ENCODE data around the gene IHH. TPM values are rescaled to one million over a fixed set of nuclear protein-coding genes. Genes with fewer than 3 reads are reported as not detected.

IHH gene
- total RNA-seq, 1 donor from 2014 or later: not detected

GRCh38 chr2:219010162-219010756 lies 50.5 kb downstream of the IHH start:
- no peak for FAIRE-seq
- H3K27me3 Mint-ChIP-seq (ENCODE audit: low read depth, unreplicated experiment): peaks cover 75% of the 10 kb centered on the region

GRCh38 chr2:219009294-219009693 lies 51.4 kb downstream of the IHH start:
- no peak overlapping the region for H3K27ac ChIP-seq (ENCODE audit: low read depth, low read length)
- H3K79me2 ChIP-seq (ENCODE audit: insufficient read depth, low read length): no peaks in the 10 kb centered on the region
- FAIRE-seq (no peak), DNase-seq (ENCODE audit: low read depth) (no peak)
- Mint-ChIP-seq H3K4me3 (ENCODE audit: unreplicated experiment) (no peak overlapping the region), H3K36me3 (ENCODE audit: low read depth, unreplicated experiment) (no peaks in the 10 kb centered on the region), H3K4me1 (ENCODE audit: low read depth, unreplicated experiment) (no peaks in the 10 kb centered on the region), H3K27ac (ENCODE audit: unreplicated experiment) (no peak overlapping the region), H3K27me3 (ENCODE audit: low read depth, unreplicated experiment) (peaks cover 73% of the 10 kb centered on the region), H3K9me3 (ENCODE audit: unreplicated experiment) (peaks cover 2% of the 10 kb centered on the region)
- peaks cover 26% of the 10 kb centered on the region for H3K27me3 ChIP-seq (ENCODE audit: insufficient read depth, low read length)
- H3K9me3 ChIP-seq (ENCODE audit: insufficient read depth, low read depth, low read length): no peaks in the 10 kb centered on the region
- H3K9ac ChIP-seq (ENCODE audit: low read length): no peak overlapping the region
- no peaks in the 10 kb centered on the region for H4K20me1 ChIP-seq (ENCODE audit: insufficient read depth, low read length)
- no peak overlapping the region for H3K4me2 ChIP-seq (ENCODE audit: low read length)
- H3K4me3 ChIP-seq (ENCODE audit: insufficient read depth, low read depth, low read length): no peak overlapping the region
- H2AFZ ChIP-seq (ENCODE audit: low read depth, low read length): no peak overlapping the region
- H3K4me1 ChIP-seq (ENCODE audit: insufficient read depth, low read length): no peaks in the 10 kb centered on the region
- no peaks in the 10 kb centered on the region for H3K36me3 ChIP-seq (ENCODE audit: insufficient read depth, low read length)
- TF ChIP-seq, protein P1, sequence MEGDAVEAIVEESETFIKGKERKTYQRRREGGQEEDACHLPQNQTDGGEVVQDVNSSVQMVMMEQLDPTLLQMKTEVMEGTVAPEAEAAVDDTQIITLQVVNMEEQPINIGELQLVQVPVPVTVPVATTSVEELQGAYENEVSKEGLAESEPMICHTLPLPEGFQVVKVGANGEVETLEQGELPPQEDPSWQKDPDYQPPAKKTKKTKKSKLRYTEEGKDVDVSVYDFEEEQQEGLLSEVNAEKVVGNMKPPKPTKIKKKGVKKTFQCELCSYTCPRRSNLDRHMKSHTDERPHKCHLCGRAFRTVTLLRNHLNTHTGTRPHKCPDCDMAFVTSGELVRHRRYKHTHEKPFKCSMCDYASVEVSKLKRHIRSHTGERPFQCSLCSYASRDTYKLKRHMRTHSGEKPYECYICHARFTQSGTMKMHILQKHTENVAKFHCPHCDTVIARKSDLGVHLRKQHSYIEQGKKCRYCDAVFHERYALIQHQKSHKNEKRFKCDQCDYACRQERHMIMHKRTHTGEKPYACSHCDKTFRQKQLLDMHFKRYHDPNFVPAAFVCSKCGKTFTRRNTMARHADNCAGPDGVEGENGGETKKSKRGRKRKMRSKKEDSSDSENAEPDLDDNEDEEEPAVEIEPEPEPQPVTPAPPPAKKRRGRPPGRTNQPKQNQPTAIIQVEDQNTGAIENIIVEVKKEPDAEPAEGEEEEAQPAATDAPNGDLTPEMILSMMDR (IDR thresholded peaks at IDR 0.05; ENCODE audit: insufficient read depth, low read depth, low read length): no peak

More at GRCh38 chr2:219010162-219010756, 50.5 kb downstream of the IHH start:
- H3K27ac Mint-ChIP-seq (ENCODE audit: unreplicated experiment): no peak overlapping the region
- H3K4me3 ChIP-seq (ENCODE audit: insufficient read depth, low read depth, low read length): no peak overlapping the region
- H2AFZ ChIP-seq (ENCODE audit: low read depth, low read length): no peak overlapping the region
- H3K9ac ChIP-seq (ENCODE audit: low read length): no peak overlapping the region
- no peaks in the 10 kb centered on the region for H3K79me2 ChIP-seq (ENCODE audit: insufficient read depth, low read length)
- no peak overlapping the region for H3K27ac ChIP-seq (ENCODE audit: low read depth, low read length)
- no peak for DNase-seq (ENCODE audit: low read depth)
- H3K27me3 ChIP-seq (ENCODE audit: insufficient read depth, low read length): peaks cover 24% of the 10 kb centered on the region
- no peaks in the 10 kb centered on the region for H4K20me1 ChIP-seq (ENCODE audit: insufficient read depth, low read length)
- no peaks in the 10 kb centered on the region for H3K36me3 ChIP-seq (ENCODE audit: insufficient read depth, low read length)
- no peak overlapping the region for H3K4me3 Mint-ChIP-seq (ENCODE audit: unreplicated experiment)
- TF ChIP-seq, protein P1 (IDR thresholded peaks at IDR 0.05; ENCODE audit: insufficient read depth, low read depth, low read length): peak; percentile 13
- no peak for TF ChIP-seq EZH2 (IDR thresholded peaks at IDR 0.05; ENCODE audit: insufficient read depth, low read length)
- H3K36me3 Mint-ChIP-seq (ENCODE audit: low read depth, unreplicated experiment): no peaks in the 10 kb centered on the region
- no peaks in the 10 kb centered on the region for H3K4me1 Mint-ChIP-seq (ENCODE audit: low read depth, unreplicated experiment)
- no peaks in the 10 kb centered on the region for H3K9me3 ChIP-seq (ENCODE audit: insufficient read depth, low read depth, low read length)
- no peak overlapping the region for H3K4me2 ChIP-seq (ENCODE audit: low read length)
- H3K4me1 ChIP-seq (ENCODE audit: insufficient read depth, low read length): no peaks in the 10 kb centered on the region
- H3K9me3 Mint-ChIP-seq (ENCODE audit: unreplicated experiment): no peaks in the 10 kb centered on the region

Small RNAs within 50 kb of the gene (microRNA-seq; reads per million reads assigned to microRNA genes)
- gene MIR3131: 0.82 reads per million

Other genes with a start within 250 kb of the IHH start
- gene PRKAG3, start 229.1 kb downstream of the IHH start, total RNA-seq: not detected in 2 replicates
- gene WNT6, start 201.1 kb downstream of the IHH start, total RNA-seq: 1.3 and 2.6 TPM in 2 replicates
- gene WNT10A, start 180.1 kb downstream of the IHH start, total RNA-seq: 0.91 and 2.5 TPM in 2 replicates
- 0.75 and 1.1 TPM in 2 replicates for gene CDK5R2, start 101.3 kb downstream of the IHH start, total RNA-seq
- gene FEV, start 75.7 kb downstream of the IHH start, total RNA-seq: not detected in 2 replicates
- not detected in 2 replicates for gene CRYBA2, start 67.5 kb downstream of the IHH start, total RNA-seq
- gene CFAP65, start 19.4 kb downstream of the IHH start, total RNA-seq: 0.22 and 0.27 TPM in 2 replicates
- 10.8 and 11.4 TPM in 2 replicates for gene NHEJ1, start 99.9 kb upstream of the IHH start, total RNA-seq
- 1.2 and 1.5 TPM in 2 replicates for gene SLC23A3, start 109.1 kb upstream of the IHH start, total RNA-seq
- gene CNPPD1, start 116.0 kb upstream of the IHH start, total RNA-seq: 26.6 and 28.1 TPM in 2 replicates
- 54.8 and 55.2 TPM in 2 replicates for gene RETREG2, start 117.4 kb upstream of the IHH start, total RNA-seq
- gene ZFAND2B, start 145.9 kb upstream of the IHH start, total RNA-seq: 20.7 and 24.0 TPM in 2 replicates
- 12.5 and 13.2 TPM in 2 replicates for gene ABCB6, start 158.0 kb upstream of the IHH start, total RNA-seq
- 48.8 and 57.0 TPM in 2 replicates for gene ATG9A, start 168.7 kb upstream of the IHH start, total RNA-seq
- 41.6 and 43.8 TPM in 2 replicates for gene ANKZF1, start 168.9 kb upstream of the IHH start, total RNA-seq
- 2.7 and 4.6 TPM in 2 replicates for gene GLB1L, start 184.5 kb upstream of the IHH start, total RNA-seq
- 19.1 and 20.6 TPM in 2 replicates for gene STK16, start 184.6 kb upstream of the IHH start, total RNA-seq
- not detected in 2 replicates for gene TUBA4B, start 192.3 kb upstream of the IHH start, total RNA-seq
- gene TUBA4A, start 193.0 kb upstream of the IHH start, total RNA-seq: 18.0 and 19.7 TPM in 2 replicates
- 49.7 and 53.9 TPM in 2 replicates for gene DNAJB2, start 218.4 kb upstream of the IHH start, total RNA-seq
- gene PTPRN, start 248.5 kb upstream of the IHH start, total RNA-seq: 76.6 and 88.2 TPM in 2 replicates

Measured in astrocyte (in vitro differentiated cells and primary cell).